HL-60 (cell line): Measurements from ENCODE around the gene KNSTRN.
A peak's percentile ranks its signal among the peaks of the same experiment; 100 is the strongest.

Source experiments
- DNase-seq, 2 experiments: peaks; one replicate each; pipeline ENCODE4 v3.0.0-alpha.2; 2010 to 2020; ENCODE audit warnings: low read depth in 1 of 2, low spot score in 1 of 2
- H3K27ac ChIP-seq: fragments of 250-450 bp; sonication (Bioruptor Pico); replicated peaks from 2 replicates; pipeline ENCODE4 v1.5.1; 2020; ENCODE audit warnings: mild to moderate bottlenecking, moderate library complexity
- H3K27me3 ChIP-seq: fragments of 250-450 bp; sonication (Bioruptor Pico); 2 replicates; pipeline ENCODE4 v1.5.1; 2021; ENCODE audit warnings: mild to moderate bottlenecking, moderate library complexity; ENCODE audit not compliant: insufficient read depth, poor library complexity, severe bottlenecking
- H3K4me3 ChIP-seq: replicated peaks from 2 replicates; pipeline ENCODE4 v1.5.1; 2011; ENCODE audit warnings: mild to moderate bottlenecking, control low read depth, low read length; ENCODE audit not compliant: insufficient read depth
- GABPA ChIP-seq: IDR thresholded peaks from 2 replicates; pipeline ENCODE4 v1.6.1; 2012; ENCODE audit warnings: low read depth
- POLR2AphosphoS5 ChIP-seq: IDR thresholded peaks from 2 replicates; pipeline ENCODE4 v1.6.1; 2012; ENCODE audit warnings: low read depth
- REST ChIP-seq: IDR thresholded peaks from 2 replicates; pipeline ENCODE4 v1.6.1; 2012; ENCODE audit warnings: low read depth; ENCODE audit not compliant: insufficient replicate concordance
- SPI1 ChIP-seq: IDR thresholded peaks from 2 replicates; pipeline ENCODE4 v1.6.1; 2012; ENCODE audit warnings: low read depth, mild to moderate bottlenecking, borderline replicate concordance
- TF ChIP-seq, protein P1 (sequence below): IDR thresholded peaks from one replicate; pipeline ENCODE4 v1.5.1; 2011; ENCODE audit warnings: low read length, control low read depth, inconsistent platforms; ENCODE audit not compliant: insufficient read depth

Gene KNSTRN

DNA sequence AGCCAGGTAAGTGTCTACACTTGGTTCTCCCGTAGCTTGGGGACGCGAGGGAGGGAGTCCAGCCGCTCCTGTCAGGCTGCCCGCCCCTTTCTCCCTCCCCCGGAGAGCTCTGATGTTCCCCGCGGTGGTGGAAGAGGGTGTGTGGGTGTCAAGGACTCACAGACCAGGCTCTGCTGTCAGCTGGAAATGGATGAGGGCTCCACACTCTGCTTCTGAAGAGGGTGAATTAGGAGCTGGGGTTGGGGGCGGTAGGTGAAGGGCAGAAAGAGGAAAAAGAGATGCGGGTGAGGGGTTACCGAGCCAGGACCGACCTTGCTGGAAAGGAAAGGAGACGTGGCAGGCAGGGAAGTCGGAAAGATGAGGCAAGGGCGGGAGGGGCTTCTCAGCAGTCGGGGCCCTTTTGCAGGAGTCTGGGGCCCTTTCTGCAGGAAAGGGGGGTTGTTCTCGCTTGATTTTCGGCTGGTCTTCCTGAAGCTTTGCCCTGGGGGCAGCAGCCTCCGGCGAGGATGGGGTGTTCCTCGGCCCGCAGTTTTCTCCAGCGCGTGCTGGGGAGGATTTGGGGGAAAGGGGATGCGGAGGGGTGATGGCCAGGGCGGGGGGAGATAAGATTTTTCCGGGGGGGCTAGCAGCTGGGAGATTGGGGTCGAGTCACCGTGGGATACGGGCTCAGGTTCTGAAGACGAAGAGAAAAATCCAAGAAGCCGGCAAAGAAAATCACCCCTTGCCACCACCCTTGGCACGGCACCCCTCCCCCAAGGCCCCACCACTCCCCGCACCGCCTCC, 57.6 kb downstream of the KNSTRN start:
- H3K27me3 ChIP-seq: peaks cover 24% of the 10 kb centered on the region
- peak overlapping the region; percentile 15; the same call in 1 of the 2 replicates for H3K27ac ChIP-seq
- TF ChIP-seq, protein P1, sequence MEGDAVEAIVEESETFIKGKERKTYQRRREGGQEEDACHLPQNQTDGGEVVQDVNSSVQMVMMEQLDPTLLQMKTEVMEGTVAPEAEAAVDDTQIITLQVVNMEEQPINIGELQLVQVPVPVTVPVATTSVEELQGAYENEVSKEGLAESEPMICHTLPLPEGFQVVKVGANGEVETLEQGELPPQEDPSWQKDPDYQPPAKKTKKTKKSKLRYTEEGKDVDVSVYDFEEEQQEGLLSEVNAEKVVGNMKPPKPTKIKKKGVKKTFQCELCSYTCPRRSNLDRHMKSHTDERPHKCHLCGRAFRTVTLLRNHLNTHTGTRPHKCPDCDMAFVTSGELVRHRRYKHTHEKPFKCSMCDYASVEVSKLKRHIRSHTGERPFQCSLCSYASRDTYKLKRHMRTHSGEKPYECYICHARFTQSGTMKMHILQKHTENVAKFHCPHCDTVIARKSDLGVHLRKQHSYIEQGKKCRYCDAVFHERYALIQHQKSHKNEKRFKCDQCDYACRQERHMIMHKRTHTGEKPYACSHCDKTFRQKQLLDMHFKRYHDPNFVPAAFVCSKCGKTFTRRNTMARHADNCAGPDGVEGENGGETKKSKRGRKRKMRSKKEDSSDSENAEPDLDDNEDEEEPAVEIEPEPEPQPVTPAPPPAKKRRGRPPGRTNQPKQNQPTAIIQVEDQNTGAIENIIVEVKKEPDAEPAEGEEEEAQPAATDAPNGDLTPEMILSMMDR: no peak
- peak; percentile 42 to 57 for DNase-seq
- H3K4me3 ChIP-seq: peak overlapping the region; percentile 57

GRCh38 chr15:40440743-40441564, 58.4 kb downstream of the KNSTRN start, which contains the start of gene BAHD1:
Gene BAHD1 (plus strand): TSS chr15:40440953. CDS start chr15:40458465, 17,512 bp downstream.
- TF ChIP-seq REST: no peak
- TF ChIP-seq, protein P1: no peak
- TF ChIP-seq GABPA: no peak
- no peak for TF ChIP-seq SPI1
- TF ChIP-seq POLR2AphosphoS5: no peak
- DNase-seq: peak; percentile 93 to 98
- H3K27me3 ChIP-seq: peaks cover 18% of the 10 kb centered on the region
- peak within 1 kb of the TSS; percentile 57 for H3K4me3 ChIP-seq
- peak within 1 kb of the TSS; percentile 15; the same call in 1 of the 2 replicates for H3K27ac ChIP-seq

GRCh38 chr15:40441565-40442531, 59.3 kb downstream of the KNSTRN start:
- Histone ChIP-seq H3K4me3 (peak overlapping the region; percentile 56), H3K27me3 (peaks cover 9% of the 10 kb centered on the region), H3K27ac (no peak overlapping the region)
- no peak for DNase-seq
- TF ChIP-seq SPI1: no peak
- no peak for TF ChIP-seq REST
- TF ChIP-seq POLR2AphosphoS5: no peak
- TF ChIP-seq, protein P1: no peak
- TF ChIP-seq GABPA: no peak
